Glomerular endothelial cell (primary cell): Measurements from ENCODE around the gene IGF1R. TPM values are rescaled to one million over a fixed set of nuclear protein-coding genes. Genes with fewer than 3 reads are reported as not detected.
A peak's percentile ranks its signal among the peaks of the same experiment; 100 is the strongest.
"Not testable (repeated sequence)": the region's sequence is repeated elsewhere in the genome, so short reads cannot be mapped to it uniquely, and the experiment has no call there.

Experiments
- DNase-seq: peaks from one replicate; pipeline ENCODE4 v3.0.0-alpha.2; 2011; ENCODE audit warnings: low read depth, low spot score; ENCODE audit errors: extremely low read depth
- total RNA-seq: library from RNA; depleted of rRNA; stranded (reverse); fragments of >200 nt; gene quantifications from 2 replicates; pipeline ENCODE4 v1.2.3, GENCODE V29; 2015

Gene IGF1R
- total RNA-seq, 1 donor from 2014 or later: 57.9 TPM

- DNase-seq: no peak
These were observed 320.9 kb downstream of the IGF1R start for GRCh38 chr15:98969126-98969735.

GRCh38 chr15:98970799-98971198 lies 322.5 kb downstream of the IGF1R start:
- DNase-seq: no peak

GRCh38 chr15:98976500-98976899 lies 328.2 kb downstream of the IGF1R start:
- DNase-seq: no peak

GRCh38 chr15:98977441-98977840 lies 329.1 kb downstream of the IGF1R start:
- DNase-seq: no peak

GRCh38 chr15:98978153-98978552 lies 329.8 kb downstream of the IGF1R start:
- DNase-seq: no peak

GRCh38 chr15:98980899-98981228 lies 332.5 kb downstream of the IGF1R start:
- no peak for DNase-seq

- no peak for DNase-seq
These were observed 333.7 kb downstream of the IGF1R start for GRCh38 chr15:98981851-98982722.

GRCh38 chr15:98983334-98983733 lies 335.0 kb downstream of the IGF1R start:
- DNase-seq: peak; percentile 3

- no peak for DNase-seq
These were observed 337.9 kb downstream of the IGF1R start for GRCh38 chr15:98986281-98986680.

- DNase-seq: no peak
These were observed 346.6 kb downstream of the IGF1R start for GRCh38 chr15:98994892-98995291.

GRCh38 chr15:98996169-98996568 lies 347.8 kb downstream of the IGF1R start:
- no peak for DNase-seq

GRCh38 chr15:98996624-98997023 lies 348.3 kb downstream of the IGF1R start:
- DNase-seq: no peak

GRCh38 chr15:98997312-98997711 lies 349.0 kb downstream of the IGF1R start:
- DNase-seq: no peak

- DNase-seq: no peak
These were observed 349.4 kb downstream of the IGF1R start for GRCh38 chr15:98997755-98998154.

- no peak for DNase-seq
These were observed 349.9 kb downstream of the IGF1R start for GRCh38 chr15:98998279-98998678.

- no peak for DNase-seq
These were observed 350.9 kb downstream of the IGF1R start for GRCh38 chr15:98999233-98999632.

- no peak for DNase-seq
These were observed 353.9 kb downstream of the IGF1R start for GRCh38 chr15:99002226-99002625.

GRCh38 chr15:99003317-99003716 lies 355.0 kb downstream of the IGF1R start:
- not testable (repeated sequence) for DNase-seq

- not testable (repeated sequence) for DNase-seq
These were observed 356.9 kb downstream of the IGF1R start for GRCh38 chr15:99004998-99005974.

- DNase-seq: no peak
These were observed 357.8 kb downstream of the IGF1R start for GRCh38 chr15:99006146-99006545.

- no peak for DNase-seq
These were observed 358.7 kb downstream of the IGF1R start for GRCh38 chr15:99006904-99007495.
